Neural progenitor cell (in vitro differentiated cells): Measurements from ENCODE around the gene MKX. TPM values are rescaled to one million over a fixed set of nuclear protein-coding genes. Genes with fewer than 3 reads are reported as not detected.

Experiments used
- DNase-seq: peaks from one replicate; pipeline ENCODE4 v3.0.0-alpha.2; 2016; ENCODE audit warnings: low spot score
- H2AFZ ChIP-seq: fragments of 200-600 bp; sonication (generic); replicated peaks from 2 replicates; pipeline ENCODE4 v1.6.1; 2016; ENCODE audit warnings: antibody characterized with exemption
- H3F3A ChIP-seq: fragments of 200-600 bp; sonication (generic); 2 replicates; pipeline ENCODE4 v1.6.1; 2016; ENCODE audit warnings: antibody characterized with exemption, low read depth
- H3K27ac ChIP-seq: fragments of 200-600 bp; sonication (generic); 2 replicates; pipeline ENCODE4 v1.5.1; 2016; ENCODE audit warnings: mild to moderate bottlenecking
- H3K27me3 ChIP-seq: fragments of 200-600 bp; sonication (generic); 2 replicates; pipeline ENCODE4 v1.6.1; 2016; ENCODE audit warnings: mild to moderate bottlenecking, moderate library complexity
- H3K36me3 ChIP-seq: fragments of 200-600 bp; sonication (generic); 2 replicates; pipeline ENCODE4 v1.5.1; 2016
- H3K4me1 ChIP-seq: fragments of 200-600 bp; sonication (generic); 2 replicates; pipeline ENCODE4 v1.6.1; 2016; ENCODE audit warnings: mixed run types
- H3K4me2 ChIP-seq: fragments of 200-600 bp; sonication (generic); 2 replicates; pipeline ENCODE4 v1.6.1; 2016
- H3K4me3 ChIP-seq: fragments of 200-600 bp; sonication (generic); 2 replicates; pipeline ENCODE4 v1.5.1; 2016
- H3K79me2 ChIP-seq: fragments of 200-600 bp; sonication (generic); 2 replicates; pipeline ENCODE4 v1.6.1; 2016; ENCODE audit warnings: low read depth
- H3K9ac ChIP-seq: fragments of 200-600 bp; sonication (generic); 2 replicates; pipeline ENCODE4 v1.6.1; 2016
- H3K9me3 ChIP-seq: fragments of 200-600 bp; sonication (generic); 2 replicates; pipeline ENCODE4 v1.5.1; 2016; ENCODE audit warnings: low read depth
- H4K20me1 ChIP-seq: fragments of 200-600 bp; sonication (generic); 2 replicates; pipeline ENCODE4 v1.6.1; 2016; ENCODE audit warnings: low read depth
- H3K27ac Mint-ChIP-seq: 3 replicates; pipeline ENCODE4 v1.8.0; 2021; ENCODE audit warnings: mixed read lengths
- H3K27me3 Mint-ChIP-seq: 2 replicates; pipeline ENCODE4 v1.8.0; 2022; ENCODE audit warnings: low read depth, mild to moderate bottlenecking, inconsistent platforms, moderate library complexity, mixed read lengths; ENCODE audit not compliant: insufficient read depth
- H3K36me3 Mint-ChIP-seq: 3 replicates; pipeline ENCODE4 v1.8.0; 2021; ENCODE audit warnings: mixed read lengths
- H3K4me1 Mint-ChIP-seq: 3 replicates; pipeline ENCODE4 v1.8.0; 2021; ENCODE audit warnings: mixed read lengths
- H3K4me3 Mint-ChIP-seq: 3 replicates; pipeline ENCODE4 v1.8.0; 2021; ENCODE audit warnings: mild to moderate bottlenecking, moderate library complexity, mixed read lengths
- H3K9me3 Mint-ChIP-seq: 3 replicates; pipeline ENCODE4 v1.8.0; 2020; ENCODE audit warnings: mixed read lengths
- EZH2 ChIP-seq: fragments of 200-600 bp; sonication (generic); IDR thresholded peaks from 2 replicates; pipeline ENCODE4 v1.6.1; 2017; ENCODE audit warnings: antibody characterized with exemption, mild to moderate bottlenecking, moderate library complexity
- EZH2phosphoT487 ChIP-seq: fragments of 200-600 bp; sonication (generic); IDR thresholded peaks from 2 replicates; pipeline ENCODE4 v1.6.1; 2017; ENCODE audit warnings: antibody characterized with exemption
- total RNA-seq: library from RNA; depleted of rRNA; stranded (reverse); fragments of >200 nt; gene quantifications from 2 replicates; pipeline ENCODE4 v1.2.3, GENCODE V29; 2015; ENCODE audit warnings: low replicate concordance
- TF ChIP-seq, protein P1 (sequence below): fragments of 200-600 bp; sonication (generic); IDR thresholded peaks from 2 replicates; pipeline ENCODE4 v1.5.1; 2017; ENCODE audit warnings: antibody characterized with exemption, mild to moderate bottlenecking

Gene MKX
- total RNA-seq, 1 donor from 2014 or later = not detected

GRCh38 chr10:27774831-27775230, 29.2 kb upstream of the MKX start:
- DNase-seq = no peak

GRCh38 chr10:27771231-27771630, 25.6 kb upstream of the MKX start:
- Histone ChIP-seq H3K9ac (no peak overlapping the region), H3K79me2 (no peaks in the 10 kb centered on the region), H3K4me1 (peaks cover 8% of the 10 kb centered on the region), H3K4me3 (no peak overlapping the region), H3K36me3 (no peaks in the 10 kb centered on the region), H3K27ac (no peak overlapping the region), H2AFZ (peak overlapping the region; percentile 30), H3K27me3 (no peaks in the 10 kb centered on the region), H3K4me2 (no peak overlapping the region), H3F3A (no peaks in the 10 kb centered on the region), H4K20me1 (no peaks in the 10 kb centered on the region), H3K9me3 (no peaks in the 10 kb centered on the region)
- DNase-seq = no peak
- TF ChIP-seq EZH2 = no peak
- TF ChIP-seq, protein P1, sequence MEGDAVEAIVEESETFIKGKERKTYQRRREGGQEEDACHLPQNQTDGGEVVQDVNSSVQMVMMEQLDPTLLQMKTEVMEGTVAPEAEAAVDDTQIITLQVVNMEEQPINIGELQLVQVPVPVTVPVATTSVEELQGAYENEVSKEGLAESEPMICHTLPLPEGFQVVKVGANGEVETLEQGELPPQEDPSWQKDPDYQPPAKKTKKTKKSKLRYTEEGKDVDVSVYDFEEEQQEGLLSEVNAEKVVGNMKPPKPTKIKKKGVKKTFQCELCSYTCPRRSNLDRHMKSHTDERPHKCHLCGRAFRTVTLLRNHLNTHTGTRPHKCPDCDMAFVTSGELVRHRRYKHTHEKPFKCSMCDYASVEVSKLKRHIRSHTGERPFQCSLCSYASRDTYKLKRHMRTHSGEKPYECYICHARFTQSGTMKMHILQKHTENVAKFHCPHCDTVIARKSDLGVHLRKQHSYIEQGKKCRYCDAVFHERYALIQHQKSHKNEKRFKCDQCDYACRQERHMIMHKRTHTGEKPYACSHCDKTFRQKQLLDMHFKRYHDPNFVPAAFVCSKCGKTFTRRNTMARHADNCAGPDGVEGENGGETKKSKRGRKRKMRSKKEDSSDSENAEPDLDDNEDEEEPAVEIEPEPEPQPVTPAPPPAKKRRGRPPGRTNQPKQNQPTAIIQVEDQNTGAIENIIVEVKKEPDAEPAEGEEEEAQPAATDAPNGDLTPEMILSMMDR = no peak
- no peak for TF ChIP-seq EZH2phosphoT487
- Mint-ChIP-seq H3K9me3 (no peaks in the 10 kb centered on the region), H3K4me3 (no peak overlapping the region), H3K4me1 (peaks cover 10% of the 10 kb centered on the region), H3K36me3 (no peaks in the 10 kb centered on the region), H3K27me3 (peaks cover 8% of the 10 kb centered on the region), H3K27ac (no peak overlapping the region)

More at GRCh38 chr10:27774831-27775230, 29.2 kb upstream of the MKX start:
- Histone ChIP-seq H3K4me3 (no peak overlapping the region), H3K9me3 (no peaks in the 10 kb centered on the region), H4K20me1 (no peaks in the 10 kb centered on the region), H3K4me1 (peaks cover 8% of the 10 kb centered on the region), H3K27me3 (no peaks in the 10 kb centered on the region), H3K9ac (no peak overlapping the region), H3K79me2 (no peaks in the 10 kb centered on the region), H3K27ac (no peak overlapping the region), H2AFZ (peak overlapping the region; percentile 3), H3K4me2 (peak overlapping the region; percentile 8), H3F3A (no peaks in the 10 kb centered on the region), H3K36me3 (no peaks in the 10 kb centered on the region)
- Mint-ChIP-seq H3K27ac (no peak overlapping the region), H3K4me3 (no peak overlapping the region), H3K27me3 (peaks cover 3% of the 10 kb centered on the region), H3K4me1 (peaks cover 10% of the 10 kb centered on the region), H3K9me3 (peaks cover 2% of the 10 kb centered on the region), H3K36me3 (no peaks in the 10 kb centered on the region)
- TF ChIP-seq EZH2 = no peak
- TF ChIP-seq EZH2phosphoT487 = no peak
- TF ChIP-seq, protein P1 = no peak

GRCh38 chr10:27770181-27770580, 24.6 kb upstream of the MKX start:
- H3K27me3 Mint-ChIP-seq = peaks cover 8% of the 10 kb centered on the region
- no peaks in the 10 kb centered on the region for H3F3A ChIP-seq
- no peaks in the 10 kb centered on the region for H3K9me3 Mint-ChIP-seq
- no peak overlapping the region for H3K27ac ChIP-seq
- TF ChIP-seq EZH2phosphoT487 = no peak
- TF ChIP-seq, protein P1 = no peak
- no peak overlapping the region for H2AFZ ChIP-seq
- H3K27me3 ChIP-seq = no peaks in the 10 kb centered on the region
- H3K4me2 ChIP-seq = no peak overlapping the region
- H3K9me3 ChIP-seq = no peaks in the 10 kb centered on the region
- no peak overlapping the region for H3K4me3 ChIP-seq
- H3K79me2 ChIP-seq = no peaks in the 10 kb centered on the region
- DNase-seq = no peak
- peaks cover 8% of the 10 kb centered on the region for H3K4me1 ChIP-seq
- H3K27ac Mint-ChIP-seq = no peak overlapping the region
- H3K9ac ChIP-seq = no peak overlapping the region
- H4K20me1 ChIP-seq = no peaks in the 10 kb centered on the region
- H3K36me3 Mint-ChIP-seq = no peaks in the 10 kb centered on the region
- H3K4me3 Mint-ChIP-seq = no peak overlapping the region
- peaks cover 10% of the 10 kb centered on the region for H3K4me1 Mint-ChIP-seq
- H3K36me3 ChIP-seq = no peaks in the 10 kb centered on the region
